SK-N-SH (cell line): ENCODE data around the gene NAPA. TPM values are rescaled to one million over a fixed set of nuclear protein-coding genes. Genes with fewer than 3 reads are reported as not detected.

ENCODE experiments used
- CTCF ChIA-PET: fragments of 300-600, 350-600 bp; formaldehyde crosslinking; extraction: SDS; loops from one replicate; lab custom pipeline; 2021; lab: Yijun Ruan, JAX
- POLR2A ChIA-PET: fragments of 350-600 bp; sonication (Branson Sonifier 250); formaldehyde crosslinking; extraction: SDS; loops from one replicate; lab custom pipeline; 2020; ENCODE audit warnings: antibody characterized with exemption, inconsistent platforms; lab: Yijun Ruan, JAX
- DNase-seq: peaks from one replicate; pipeline ENCODE4 v3.0.0; 2012
- H2AFZ ChIP-seq: fragments of 200-600 bp; sonication (generic); 2 replicates; pipeline ENCODE4 v1.8.1; 2016; ENCODE audit warnings: antibody characterized with exemption, mild to moderate bottlenecking, low read depth
- H3F3A ChIP-seq: fragments of 200-600 bp; sonication (generic); replicated peaks from 2 replicates; pipeline ENCODE3; 2016; ENCODE audit warnings: antibody characterized with exemption, mild to moderate bottlenecking; ENCODE audit not compliant: insufficient read depth
- H3K27ac ChIP-seq, 2 experiments: fragments of 200-500 bp in 1 of 2; fragments of 200-600 bp in 1 of 2; sonication (Bioruptor generic) in 1 of 2; sonication (generic), shearing (Covaris generic) in 1 of 2; 2 replicates each; pipeline versions ENCODE4 v1.5.1 to v1.6.1; 2014 to 2016; ENCODE audit warnings: low read depth in 2 of 2, inconsistent platforms in 1 of 2, low read length in 1 of 2, mild to moderate bottlenecking in 1 of 2, mixed read lengths in 1 of 2
- H3K27me3 ChIP-seq: fragments of 200-600 bp; sonication (generic), shearing (Covaris generic); 2 replicates; pipeline ENCODE4 v1.6.1; 2016; ENCODE audit warnings: mixed run types; ENCODE audit not compliant: insufficient read depth
- H3K36me3 ChIP-seq, 2 experiments: fragments of 200-500 bp in 1 of 2; fragments of 200-600 bp in 1 of 2; sonication (Bioruptor generic) in 1 of 2; sonication (generic) in 1 of 2; replicated peaks in 1 of 2; 2 replicates each; pipeline versions ENCODE3 to v1.5.1; 2014 to 2016; ENCODE audit warnings: low read length in 1 of 2, mild to moderate bottlenecking in 1 of 2; ENCODE audit not compliant: insufficient read depth in 2 of 2, control insufficient read depth in 1 of 2
- H3K4me1 ChIP-seq, 2 experiments: fragments of 200-500 bp in 1 of 2; fragments of 200-600 bp in 1 of 2; sonication (Bioruptor generic) in 1 of 2; sonication (generic), shearing (Covaris generic) in 1 of 2; 2 replicates each; pipeline versions ENCODE4 v1.5.1 to v1.6.1; 2014 to 2016; ENCODE audit warnings: low read depth in 1 of 2, low read length in 1 of 2, mixed run types in 1 of 2; ENCODE audit not compliant: insufficient read depth in 2 of 2, control insufficient read depth in 1 of 2
- H3K4me2 ChIP-seq: fragments of 200-600 bp; sonication (generic), shearing (Covaris generic); 2 replicates; pipeline ENCODE4 v1.6.1; 2017; ENCODE audit warnings: mixed run types
- H3K4me3 ChIP-seq, 2 experiments: fragments of 200-500 bp in 1 of 2; fragments of 200-600 bp in 1 of 2; sonication (Bioruptor generic) in 1 of 2; sonication (generic), shearing (Covaris generic) in 1 of 2; 2 replicates each; pipeline versions ENCODE4 v1.5.1 to v1.8.1; 2014 to 2016; ENCODE audit warnings: low read depth in 2 of 2, inconsistent platforms in 1 of 2, low read length in 1 of 2, mild to moderate bottlenecking in 1 of 2, mixed read lengths in 1 of 2, moderate library complexity in 1 of 2
- H3K79me2 ChIP-seq: fragments of 200-600 bp; sonication (generic); 2 replicates; pipeline ENCODE4 v1.8.1; 2017; ENCODE audit warnings: mild to moderate bottlenecking; ENCODE audit not compliant: insufficient read depth
- H3K9ac ChIP-seq: fragments of 200-600 bp; sonication (generic); 2 replicates; pipeline ENCODE4 v1.6.1; 2017; ENCODE audit warnings: mixed run types
- H3K9me2 ChIP-seq: fragments of 200-600 bp; sonication (generic); 2 replicates; pipeline ENCODE4 v1.6.1; 2017; ENCODE audit warnings: mixed run types
- H3K9me3 ChIP-seq: fragments of 200-600 bp; sonication (generic); 2 replicates; pipeline ENCODE4 v1.6.1; 2017; ENCODE audit warnings: mixed run types, mild to moderate bottlenecking, moderate library complexity
- H4K20me1 ChIP-seq: fragments of 200-600 bp; sonication (generic); 2 replicates; pipeline ENCODE4 v1.6.1; 2017; ENCODE audit warnings: mild to moderate bottlenecking, mixed run types; ENCODE audit not compliant: insufficient read depth
- FOSL2 ChIP-seq: IDR thresholded peaks from 2 replicates; pipeline ENCODE4 v1.4.0; 2012; ENCODE audit warnings: low read depth, mild to moderate bottlenecking, moderate library complexity, borderline replicate concordance
- FOXM1 ChIP-seq: IDR thresholded peaks from 2 replicates; pipeline ENCODE4 v1.4.0; 2012; ENCODE audit warnings: low read depth, mild to moderate bottlenecking
- GATA2 ChIP-seq: sonication (generic); formaldehyde crosslinking; IDR thresholded peaks from 2 replicates; pipeline ENCODE4 v1.5.0; 2020; ENCODE audit warnings: mild to moderate bottlenecking, missing genetic modification reagents
- MAX ChIP-seq: IDR thresholded peaks from 2 replicates; pipeline ENCODE4 v1.4.0; 2012; ENCODE audit warnings: low read depth
- MXI1 ChIP-seq: IDR thresholded peaks from 2 replicates; pipeline ENCODE4 v1.6.1; 2012; ENCODE audit warnings: mild to moderate bottlenecking, low read depth, low read length, improper control_type of control experiment
- RCOR1 ChIP-seq: fragments of 150-350 bp; IDR thresholded peaks from 2 replicates; pipeline ENCODE4 v1.6.1; 2017; ENCODE audit warnings: antibody characterized with exemption, low read length
- REST ChIP-seq: IDR thresholded peaks from 2 replicates; pipeline ENCODE4 v1.6.1; 2012; ENCODE audit warnings: mild to moderate bottlenecking, low read depth, low read length, moderate library complexity
- SMC3 ChIP-seq: IDR thresholded peaks from 2 replicates; pipeline ENCODE4 v1.6.1; 2012; ENCODE audit warnings: low read depth, low read length, improper control_type of control experiment
- TAF1 ChIP-seq: IDR thresholded peaks from 2 replicates; pipeline ENCODE4 v1.6.1; 2012; ENCODE audit warnings: low read depth, mild to moderate bottlenecking, low read length, moderate library complexity, borderline replicate concordance
- TEAD4 ChIP-seq: IDR thresholded peaks from 2 replicates; pipeline ENCODE4 v1.4.0; 2012; ENCODE audit warnings: mild to moderate bottlenecking, borderline replicate concordance; ENCODE audit not compliant: insufficient read depth
- USF1 ChIP-seq: IDR thresholded peaks from 2 replicates; pipeline ENCODE4 v1.4.0; 2012; ENCODE audit warnings: low read depth, borderline replicate concordance
- USF2 ChIP-seq: fragments of 150-350 bp; IDR thresholded peaks from 2 replicates; pipeline ENCODE4 v1.6.1; 2017; ENCODE audit warnings: antibody characterized with exemption, low read length, low read depth, borderline replicate concordance
- YY1 ChIP-seq: IDR thresholded peaks from 2 replicates; pipeline ENCODE4 v1.4.0; 2012; ENCODE audit warnings: low read depth, mild to moderate bottlenecking
- WGBS: methylation state at CpG from one replicate; pipeline ENCODE4 v1.1.6; 2017; ENCODE audit warnings: low lambda C conversion rate; 5-methylcytosine and 5-hydroxymethylcytosine counted together
- polyA plus RNA-seq, 3 experiments: library from polyadenylated mRNA; depleted of rRNA; stranded (reverse); fragments of >200 nt; gene quantifications; 2 replicates each; pipeline ENCODE4 v1.2.3, GENCODE V29; 2012

Gene NAPA
- polyA plus RNA-seq, 1 of the 3 experiments (the other 2 are of a cell fraction), result 84.1 TPM

GRCh38 chr19:47479701-47480503, 35.0 kb downstream of the NAPA start:
- no peak overlapping the region for H3K27ac ChIP-seq
- H3K9ac ChIP-seq, result no peak overlapping the region
- CTCF ChIA-PET, result interaction anchor here (1.2 to 1.9 kb wide), 2 partner anchors 14 to 43 kb away, joined by 3 to 7 read pairs; no protein-coding TSS in a partner anchor
- H3K79me2 ChIP-seq, result no peaks in the 10 kb centered on the region
- no peaks in the 10 kb centered on the region for H4K20me1 ChIP-seq
- 85% methylated on average over 39 of the region's 39 CpGs for WGBS
- peaks cover 0 to 11% of the 10 kb centered on the region in 2 experiments; a peak in 1 of 4 replicates for H3K4me1 ChIP-seq
- no peaks in the 10 kb centered on the region for H3K9me2 ChIP-seq
- DNase-seq, result no peak
- H3F3A ChIP-seq, result peaks cover 3% of the 10 kb centered on the region
- POLR2A ChIA-PET, result no interaction called here
- no peak overlapping the region for H3K4me2 ChIP-seq
- no peak overlapping the region for H3K4me3 ChIP-seq
- no peak overlapping the region for H2AFZ ChIP-seq
- TF ChIP-seq MAX, result no peak
- no peak for TF ChIP-seq GATA2 (CRISPR knock-in tag)
- no peak for TF ChIP-seq MXI1
- TF ChIP-seq YY1, result no peak
- no peak for TF ChIP-seq FOSL2
- no peak for TF ChIP-seq RCOR1
- TF ChIP-seq FOXM1, result no peak
- TF ChIP-seq REST, result no peak
- TF ChIP-seq TAF1, result no peak
- TF ChIP-seq USF2, result no peak
- TF ChIP-seq TEAD4, result no peak
- no peak for TF ChIP-seq USF1
- no peak for TF ChIP-seq SMC3
- H3K27me3 ChIP-seq, result no peaks in the 10 kb centered on the region
- H3K36me3 ChIP-seq, result no peaks in the 10 kb centered on the region
- no peaks in the 10 kb centered on the region for H3K9me3 ChIP-seq
